ENCODE measurements around the gene ALKBH1.
"Not testable (repeated sequence)": the region's sequence is repeated elsewhere in the genome, so short reads cannot be mapped to it uniquely, and the experiment has no call there.

Gene ALKBH1, protein sequence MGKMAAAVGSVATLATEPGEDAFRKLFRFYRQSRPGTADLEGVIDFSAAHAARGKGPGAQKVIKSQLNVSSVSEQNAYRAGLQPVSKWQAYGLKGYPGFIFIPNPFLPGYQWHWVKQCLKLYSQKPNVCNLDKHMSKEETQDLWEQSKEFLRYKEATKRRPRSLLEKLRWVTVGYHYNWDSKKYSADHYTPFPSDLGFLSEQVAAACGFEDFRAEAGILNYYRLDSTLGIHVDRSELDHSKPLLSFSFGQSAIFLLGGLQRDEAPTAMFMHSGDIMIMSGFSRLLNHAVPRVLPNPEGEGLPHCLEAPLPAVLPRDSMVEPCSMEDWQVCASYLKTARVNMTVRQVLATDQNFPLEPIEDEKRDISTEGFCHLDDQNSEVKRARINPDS

DNA sequence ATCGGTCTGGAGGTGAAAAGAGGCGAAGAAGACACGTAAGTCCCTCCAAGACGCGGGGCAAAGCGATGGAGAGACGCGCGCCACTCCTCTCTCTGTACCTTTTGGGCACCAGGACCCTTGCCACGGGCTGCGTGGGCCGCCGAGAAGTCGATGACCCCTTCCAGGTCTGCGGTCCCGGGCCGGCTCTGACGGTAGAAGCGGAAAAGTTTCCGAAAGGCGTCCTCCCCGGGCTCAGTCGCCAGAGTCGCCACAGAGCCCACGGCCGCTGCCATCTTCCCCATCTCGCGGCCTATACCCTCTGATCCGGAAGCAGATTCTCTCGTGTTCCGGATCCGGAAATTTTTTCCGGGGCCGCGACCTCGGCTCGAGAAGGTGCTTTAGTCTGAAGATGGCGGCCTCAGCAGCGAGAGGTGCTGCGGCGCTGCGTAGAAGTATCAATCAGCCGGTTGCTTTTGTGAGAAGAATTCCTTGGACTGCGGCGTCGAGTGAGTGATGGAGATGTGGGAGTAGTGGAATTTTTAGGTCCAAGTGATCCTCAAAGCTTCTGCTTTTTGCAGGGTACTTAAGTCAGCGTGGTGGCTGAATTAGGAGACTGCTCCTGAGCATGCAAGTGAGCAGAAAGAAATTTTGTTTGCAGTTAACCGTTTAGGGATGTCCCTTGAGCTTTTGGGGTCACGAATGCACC is at the start of gene ALKBH1, which contains the start of gene SLIRP:
TSS of gene ALKBH1 (minus strand) at position 300 of the 685 bp plus-strand sequence. CDS start at position 281, 19 bp downstream.
TSS of gene SLIRP (plus strand) at position 380 of the 685 bp plus-strand sequence. CDS start at position 389, 9 bp downstream.
- peak; percentile 87 to 90 for DNase-seq

DNA sequence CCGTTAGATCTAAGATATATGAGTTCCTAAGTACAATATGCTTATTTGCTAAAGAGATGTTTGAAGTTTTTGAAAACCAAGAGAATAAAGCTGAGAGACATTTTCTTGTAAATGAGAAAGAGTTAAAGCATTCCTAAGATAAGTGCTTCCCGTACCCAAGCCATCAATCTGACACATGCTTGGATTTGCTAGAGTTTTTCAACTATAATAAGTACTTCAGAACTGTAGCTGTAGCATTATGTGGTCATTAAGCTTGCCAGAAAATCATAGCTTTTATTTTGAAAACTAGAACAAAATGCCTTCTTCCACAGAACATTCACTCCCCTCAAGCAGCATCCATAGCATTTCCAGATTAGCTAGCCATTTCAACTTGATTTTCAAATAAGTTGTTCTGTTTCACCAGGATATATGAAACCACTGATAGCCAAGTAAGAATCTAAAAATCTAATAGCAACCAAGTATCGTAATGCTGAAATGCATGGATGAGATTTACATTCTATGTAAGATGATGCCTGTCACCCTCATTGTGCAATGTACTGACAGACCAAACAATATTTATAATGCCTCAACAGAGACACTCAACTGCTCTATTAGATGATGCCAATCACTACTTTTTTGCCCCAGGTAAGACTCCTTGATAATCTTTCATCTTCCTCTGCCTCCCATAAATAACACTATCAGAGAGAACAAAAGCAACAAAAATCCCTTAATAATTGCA is 45.1 kb upstream of the ALKBH1 start:
- DNase-seq = no peak

DNA sequence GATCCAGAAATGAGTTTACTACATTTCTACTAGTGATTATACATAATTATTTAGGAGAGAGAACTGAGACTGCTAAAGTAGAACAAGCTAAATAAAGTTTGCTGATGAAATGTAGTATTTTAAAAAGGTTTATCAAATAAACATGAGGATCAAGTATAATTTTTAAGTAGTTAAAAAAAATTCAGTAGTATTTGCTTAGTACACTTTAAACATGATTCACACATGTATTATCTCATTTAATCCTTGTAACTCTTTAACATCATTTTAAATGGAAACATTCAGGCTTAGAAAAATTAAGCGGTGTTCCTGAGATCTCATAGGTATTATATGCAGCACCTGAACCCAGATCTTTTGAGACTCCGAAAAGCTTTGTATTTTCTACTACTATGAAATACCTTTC is 44.4 kb upstream of the ALKBH1 start:
- no peak for DNase-seq

DNA sequence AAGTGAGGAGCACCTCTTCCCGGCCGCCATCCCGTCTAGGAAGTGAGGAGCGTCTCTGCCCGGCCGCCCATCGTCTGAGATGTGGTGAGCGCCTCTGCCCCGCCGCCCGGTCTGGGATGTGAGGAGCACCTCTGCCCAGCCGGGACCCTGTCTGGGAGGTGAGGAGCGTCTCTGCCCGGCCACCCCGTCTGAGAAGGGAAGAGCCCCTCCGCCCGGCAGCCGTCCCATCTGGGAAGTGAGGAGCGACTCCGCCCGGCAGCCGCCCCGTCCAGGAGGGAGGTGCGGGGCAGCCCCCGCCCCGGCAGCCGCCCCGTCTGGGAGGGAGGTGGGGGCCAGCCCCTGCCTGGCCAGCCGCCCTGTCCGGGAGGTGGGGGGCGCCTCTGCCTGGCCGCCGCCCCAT is 39.6 kb upstream of the ALKBH1 start:
- DNase-seq = not testable (repeated sequence)

DNA sequence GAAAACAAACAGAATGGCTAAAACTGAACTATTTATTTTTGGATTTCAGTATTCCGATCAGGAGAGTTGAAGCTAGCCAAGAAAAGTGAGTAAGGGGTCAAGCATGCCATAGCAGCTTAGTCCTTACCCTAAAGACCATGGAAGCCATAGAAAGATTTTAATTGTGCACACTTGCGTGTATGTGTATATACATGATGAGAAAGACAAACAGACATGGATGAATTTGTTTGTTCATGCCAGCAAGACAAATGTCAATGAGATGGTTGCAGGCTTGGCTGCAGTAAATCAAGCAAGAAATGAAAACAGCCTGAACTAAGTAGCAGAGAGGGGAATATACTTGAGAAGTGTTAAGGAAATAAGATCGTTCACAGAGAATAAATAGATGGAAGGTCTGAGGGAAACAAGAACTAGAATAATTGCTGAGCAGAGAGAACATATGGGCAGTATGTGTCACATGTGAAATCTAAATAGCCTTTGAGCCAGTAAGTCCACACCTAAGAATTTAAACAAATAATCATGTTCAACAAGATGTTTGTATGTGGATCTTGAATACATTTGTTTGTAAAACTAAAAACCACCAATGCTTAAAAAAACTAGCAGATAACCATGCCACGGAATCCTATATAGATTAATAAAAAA is 38.4 kb upstream of the ALKBH1 start:
- no peak for DNase-seq

DNA sequence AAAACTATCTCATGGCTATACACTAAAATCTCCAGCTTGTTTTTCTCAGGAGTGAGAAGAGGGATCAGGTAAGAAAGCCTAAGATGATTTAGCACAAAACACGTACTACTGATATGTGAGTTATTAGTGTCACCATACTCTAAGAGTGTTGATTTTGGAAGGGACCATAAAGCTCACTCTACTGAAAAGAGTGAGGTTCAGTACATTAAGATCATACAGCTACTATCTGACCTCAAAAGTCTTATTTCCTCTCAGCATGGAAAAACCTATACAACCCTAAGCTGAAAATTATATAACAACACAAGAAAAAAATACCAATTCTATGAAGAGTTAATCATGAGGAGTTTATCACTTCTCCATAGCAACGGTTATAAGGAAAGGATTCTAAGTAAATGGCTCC is 33.6 kb upstream of the ALKBH1 start:
- no peak for DNase-seq

DNA sequence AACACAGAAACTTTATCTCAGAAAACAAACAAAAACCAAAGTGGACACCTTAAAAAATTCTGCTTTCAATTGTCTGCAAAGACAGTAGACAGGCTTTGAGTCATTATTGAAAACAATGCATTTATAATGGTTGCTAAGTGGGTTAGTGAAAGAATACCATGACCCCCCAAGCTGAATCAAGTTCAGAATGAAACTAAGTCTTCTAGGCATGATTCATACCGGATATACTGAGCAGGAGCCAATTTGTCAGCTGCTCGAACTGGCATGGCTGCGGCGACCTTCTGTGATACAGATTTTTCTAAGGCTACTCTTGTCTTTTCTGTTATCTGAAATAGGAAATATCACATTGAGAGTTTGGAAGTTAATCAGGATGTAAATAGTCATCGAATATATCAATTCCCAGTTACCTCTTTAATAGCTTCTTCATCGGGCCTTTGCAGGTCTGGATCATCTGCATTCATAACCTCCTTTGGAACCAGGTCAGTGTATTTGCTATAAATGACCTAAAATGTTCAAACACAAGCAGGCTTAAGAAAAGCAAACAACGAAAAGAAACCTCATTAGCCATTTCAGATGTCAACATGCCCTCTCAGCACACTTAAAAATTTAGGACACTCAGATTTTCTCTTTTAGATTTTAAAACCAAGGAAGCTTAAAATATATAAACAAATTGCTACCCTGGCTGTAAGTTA is 30.9 kb upstream of the ALKBH1 start:
- peak in 1 of 2 donors; percentile 6 for DNase-seq

DNA sequence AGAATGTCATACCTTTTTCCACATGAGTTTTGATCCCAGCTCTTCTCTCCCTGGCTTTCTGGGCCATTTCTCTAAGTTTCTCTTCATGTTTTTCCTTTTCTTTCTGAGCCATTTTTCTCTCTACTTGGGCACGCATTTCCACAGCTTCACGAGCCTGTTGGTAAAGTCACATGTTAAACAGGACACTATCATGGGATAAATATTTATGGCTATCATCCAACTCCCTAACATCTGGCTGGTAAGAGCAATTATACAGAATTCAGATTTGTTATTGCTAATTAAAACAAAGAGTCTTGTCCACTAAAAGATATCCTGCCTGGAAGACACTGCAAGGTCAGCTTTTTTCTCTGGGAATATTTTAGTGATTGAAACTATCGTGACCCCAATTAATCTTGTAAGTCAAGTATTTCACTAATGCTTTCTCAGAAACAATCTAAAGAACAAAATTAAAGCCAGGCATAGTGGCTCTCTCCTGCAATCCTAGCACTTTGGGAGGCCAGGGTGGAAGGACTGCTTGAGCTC is 23.2 kb upstream of the ALKBH1 start:
- no peak for DNase-seq

DNA sequence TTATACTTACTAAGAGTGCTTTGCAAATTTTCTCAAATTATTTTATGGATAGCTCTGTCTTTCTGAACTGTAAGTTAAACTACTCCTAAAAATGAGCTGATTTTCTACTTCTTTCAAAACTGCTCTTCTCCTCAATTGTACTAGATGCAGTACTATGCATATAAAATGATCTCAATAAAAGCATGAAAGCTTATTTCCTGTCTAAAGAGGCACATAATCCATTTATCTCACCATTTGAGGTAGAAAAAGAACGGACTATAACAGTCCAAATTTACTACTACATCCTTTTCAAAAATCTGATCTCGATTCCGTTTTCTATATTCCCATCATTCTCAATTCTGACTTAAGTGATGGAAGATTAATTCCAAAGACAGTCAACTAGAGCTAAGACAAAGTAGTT is 14.5 kb upstream of the ALKBH1 start:
- no peak for DNase-seq

DNA sequence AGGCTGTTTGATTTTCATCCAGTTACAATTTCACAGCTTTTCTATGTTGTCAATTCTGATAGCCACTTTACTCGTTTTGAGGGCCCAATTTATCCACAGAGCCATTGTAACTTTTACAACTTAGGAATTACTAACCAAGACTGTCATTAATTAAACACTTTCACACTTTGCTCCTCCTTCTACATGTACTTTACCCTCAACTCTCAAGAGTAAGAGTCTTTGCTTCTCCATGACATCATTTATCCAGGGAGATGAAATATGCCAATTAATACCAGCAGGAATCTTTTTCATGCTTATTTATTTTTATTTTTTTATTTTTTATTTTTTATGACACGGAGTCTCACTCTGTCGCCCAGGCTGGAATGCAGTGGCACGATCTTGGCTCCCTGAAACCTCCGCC is 13.6 kb upstream of the ALKBH1 start:
- no peak for DNase-seq

DNA sequence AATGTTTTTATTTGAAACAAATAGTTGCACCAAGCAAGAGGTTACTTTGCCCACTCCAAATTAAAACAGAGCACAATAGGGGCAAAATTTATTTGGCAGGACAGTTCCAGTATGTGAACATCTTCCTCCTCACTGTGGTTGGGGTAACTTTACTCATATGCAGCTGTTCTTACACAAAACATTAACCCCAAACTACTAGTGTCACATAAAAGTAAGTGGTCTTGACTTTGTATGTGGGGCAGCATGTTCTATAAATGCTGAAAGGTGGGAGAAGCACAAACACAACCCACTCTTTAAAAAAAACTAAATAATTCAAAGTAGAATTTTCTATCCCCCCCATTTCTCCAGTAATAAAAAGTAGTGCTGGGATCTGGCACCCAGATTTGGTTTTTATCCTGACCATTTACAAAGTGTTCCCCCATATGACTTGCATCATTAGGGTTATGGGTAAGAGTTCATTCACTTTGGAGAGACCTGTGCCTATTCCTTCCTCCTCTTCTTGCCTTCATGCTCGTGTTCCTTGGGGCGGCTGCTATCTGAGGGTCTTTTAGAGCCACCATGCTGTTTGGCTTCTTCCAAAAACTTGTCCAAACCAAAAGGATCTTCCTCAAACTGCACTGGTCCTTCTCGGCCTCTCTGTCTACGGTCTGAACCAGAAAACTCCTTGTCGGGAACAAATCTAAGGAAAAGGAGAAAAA is 9.9 kb upstream of the ALKBH1 start:
- no peak for DNase-seq

DNA sequence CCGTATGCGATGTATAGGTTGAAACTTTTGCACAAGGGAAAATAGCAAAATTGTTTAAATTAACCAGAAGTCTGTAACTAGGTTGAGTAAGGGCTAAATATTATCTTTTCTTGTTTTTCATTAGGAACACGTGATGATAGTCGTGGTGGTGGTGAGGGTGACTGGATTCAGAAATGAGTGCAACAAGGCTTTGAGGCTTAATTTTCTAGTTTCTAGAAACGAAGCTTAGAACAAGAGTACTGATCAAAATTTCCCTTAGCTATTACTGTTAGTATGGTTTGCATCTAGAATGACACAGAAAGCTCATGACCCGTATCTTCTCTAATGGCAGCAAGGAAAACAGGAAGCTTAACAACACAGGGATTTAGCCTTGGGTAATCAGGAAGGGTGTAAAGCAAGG is 7.1 kb upstream of the ALKBH1 start:
- no peak for DNase-seq

DNA sequence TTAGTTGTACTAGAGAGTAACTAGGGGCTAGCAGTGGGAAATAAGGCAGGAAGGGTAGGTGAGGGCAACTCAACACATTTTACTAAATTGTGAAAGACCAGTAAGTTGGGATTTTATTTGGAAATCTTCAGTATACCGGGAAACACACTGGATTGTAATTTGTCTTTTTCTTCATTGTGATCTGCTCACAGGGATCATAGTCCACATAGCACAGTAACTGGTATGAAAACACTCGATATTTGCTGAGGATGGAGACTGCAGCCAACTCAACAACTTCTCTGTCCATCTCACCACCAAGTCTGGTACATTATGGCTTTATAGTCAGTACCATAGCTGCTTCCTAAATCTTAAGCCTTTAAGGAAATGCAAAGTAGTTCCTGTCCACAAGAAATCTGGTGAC is 2.5 kb upstream of the ALKBH1 start:
- no peak for DNase-seq

DNA sequence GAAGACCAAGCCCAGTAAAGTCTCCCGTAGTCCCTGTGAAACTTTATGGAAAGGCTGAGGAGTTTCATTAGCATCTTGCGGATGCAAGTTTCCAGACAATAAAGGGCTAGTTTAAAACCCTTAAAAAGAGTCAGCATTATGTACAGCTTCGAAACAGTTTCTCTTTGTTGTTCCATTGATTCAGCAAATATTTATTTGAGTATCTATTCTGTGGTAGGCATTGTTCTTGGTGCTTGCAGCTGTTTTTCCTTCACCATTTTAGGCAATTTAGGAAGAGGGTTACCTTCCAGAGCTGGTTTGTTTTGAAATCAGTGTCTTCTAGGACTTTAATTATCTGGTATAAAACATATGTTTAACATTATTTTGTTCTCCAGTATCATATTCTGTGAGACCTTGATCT is 1.6 kb upstream of the ALKBH1 start:
- DNase-seq = no peak

DNA sequence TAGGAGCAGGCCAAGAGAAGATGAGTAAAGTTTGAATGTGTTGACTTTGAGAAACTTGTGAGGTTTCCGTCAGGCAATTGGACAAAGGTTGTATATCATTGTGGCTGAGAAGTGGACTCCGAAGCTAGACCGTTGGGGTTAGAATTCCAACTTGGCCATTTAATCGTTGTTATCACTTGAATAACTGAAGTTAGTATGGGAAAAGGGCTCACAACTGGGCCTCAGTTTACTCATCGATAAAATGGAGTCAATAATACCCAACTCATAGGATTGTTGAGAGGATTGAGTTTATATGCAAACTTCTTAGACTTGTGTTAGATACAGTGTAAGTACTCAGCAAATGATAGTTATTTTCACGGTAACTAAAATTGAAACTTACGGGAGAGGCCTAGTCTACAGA is 926 bp upstream of the ALKBH1 start:
- DNase-seq = no peak

DNA sequence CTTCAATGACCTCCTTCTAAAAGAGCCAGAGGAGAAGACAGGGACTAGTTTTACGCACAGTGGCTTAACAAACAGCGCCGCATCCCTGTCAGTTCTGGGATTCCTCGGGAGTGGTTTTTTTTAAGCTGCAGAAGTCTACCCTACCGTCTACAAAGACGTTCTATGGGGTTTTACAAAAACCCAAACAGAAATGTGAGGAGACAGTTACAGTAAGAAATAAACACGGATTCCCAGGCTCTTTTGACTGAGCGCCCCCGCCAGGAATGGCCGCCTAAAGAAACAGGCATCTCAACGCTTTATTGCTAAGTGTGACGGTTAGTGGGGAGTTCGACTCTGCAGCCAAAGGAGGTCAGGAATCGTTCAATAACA is 484 bp downstream of the ALKBH1 start:
- peak in 1 of 2 donors; percentile 11 for DNase-seq

DNA sequence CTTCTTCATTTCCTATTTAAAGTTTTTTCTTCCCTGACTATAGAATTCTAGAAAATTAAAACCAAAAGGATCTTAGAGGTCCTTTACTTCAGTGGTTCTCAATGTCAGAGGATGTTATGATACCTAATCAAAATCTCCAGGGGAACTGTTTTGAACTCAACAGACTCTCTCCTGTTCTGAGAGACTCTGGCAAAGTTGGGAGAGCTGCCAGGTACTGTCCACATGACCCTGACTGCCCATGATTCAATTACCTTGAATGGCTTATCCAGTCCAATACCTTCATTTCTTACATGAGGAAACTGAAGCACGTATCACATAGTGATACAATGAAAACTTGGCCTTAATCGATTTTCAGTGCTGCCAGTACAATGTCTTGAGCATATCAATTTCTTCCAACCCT is 16.6 kb downstream of the ALKBH1 start:
- no peak for DNase-seq

DNA sequence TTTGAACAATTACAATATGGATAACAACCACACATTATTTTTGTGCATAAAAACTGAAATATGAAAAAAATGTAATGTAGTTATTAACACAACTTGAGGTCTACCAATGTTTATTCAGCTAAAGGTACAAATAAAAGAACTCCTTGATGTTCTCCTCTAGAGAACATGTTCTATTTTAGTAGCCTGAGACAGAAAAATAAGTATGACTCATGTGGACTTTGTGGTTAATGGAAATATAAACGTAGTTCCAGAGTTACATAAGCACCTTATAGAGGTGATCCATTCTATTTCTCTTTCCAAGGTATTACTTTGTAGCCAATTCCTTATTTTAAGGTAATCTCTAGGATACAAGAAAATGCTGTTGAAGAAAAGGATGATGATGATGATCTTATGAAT is 25.7 kb downstream of the ALKBH1 start:
- no peak for DNase-seq

DNA sequence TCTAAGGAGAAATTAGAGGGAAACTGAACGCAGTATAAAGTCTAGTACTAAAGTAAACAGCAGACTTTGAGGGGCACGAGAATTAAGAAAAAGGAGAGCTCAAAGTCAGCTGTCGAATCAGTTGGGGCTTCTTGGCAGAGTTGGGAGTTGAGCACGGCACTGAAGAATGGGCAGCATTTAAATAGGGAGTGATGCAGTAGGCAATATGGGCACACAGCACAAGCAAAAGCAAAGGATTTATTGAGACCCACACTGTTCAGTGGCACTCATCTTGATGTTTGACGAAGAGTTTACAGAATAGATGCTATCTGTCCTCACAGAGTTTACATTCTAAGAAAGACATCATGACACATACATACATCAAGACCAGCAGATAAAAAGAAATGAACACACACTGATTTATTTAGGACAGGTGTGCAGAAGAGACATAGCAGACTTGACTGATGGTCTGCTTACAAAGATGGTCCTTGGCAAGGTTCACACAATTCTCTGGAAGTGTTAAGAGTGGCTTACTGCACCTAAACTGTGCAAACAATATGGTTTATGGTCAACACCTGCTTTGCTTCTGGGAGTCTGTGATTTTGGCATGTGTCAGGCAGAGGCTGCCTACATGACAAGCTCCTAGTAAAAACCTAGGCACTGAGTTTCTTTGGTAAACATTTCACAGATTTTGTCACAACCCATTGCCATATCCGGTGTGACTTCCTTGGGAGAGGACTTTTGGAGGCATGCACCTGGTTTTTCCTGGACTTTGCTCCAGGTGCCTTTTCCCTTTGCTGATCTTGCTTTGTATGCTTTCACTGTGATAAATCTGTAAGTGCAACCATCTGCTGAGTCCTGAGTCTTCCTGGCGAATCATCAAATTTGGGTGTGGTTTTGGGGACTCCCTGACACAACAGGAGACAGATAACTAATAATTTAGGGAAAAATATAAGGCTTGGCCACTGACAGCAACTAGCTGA is 26.3 kb downstream of the ALKBH1 start:
- no peak for DNase-seq

DNA sequence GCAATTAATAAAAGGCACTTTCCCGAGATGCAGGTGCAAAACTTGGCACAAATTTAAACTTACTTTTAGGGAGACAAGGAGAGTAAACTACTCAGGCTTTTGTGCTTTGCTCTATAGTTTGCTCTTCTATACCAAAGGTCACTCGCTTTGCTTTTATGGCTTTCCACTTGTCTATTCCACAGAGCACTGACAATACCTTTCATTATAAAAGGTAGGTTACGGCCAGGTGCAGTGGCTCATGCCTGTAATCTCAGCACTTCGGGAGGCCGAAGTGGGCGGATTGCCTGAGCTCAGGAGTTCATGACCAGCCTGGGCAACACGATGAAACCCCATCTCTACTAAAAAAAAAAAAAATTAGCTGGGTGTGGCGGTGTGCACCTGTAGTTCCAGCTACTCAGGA is 32.9 kb downstream of the ALKBH1 start:
- no peak for DNase-seq

DNA sequence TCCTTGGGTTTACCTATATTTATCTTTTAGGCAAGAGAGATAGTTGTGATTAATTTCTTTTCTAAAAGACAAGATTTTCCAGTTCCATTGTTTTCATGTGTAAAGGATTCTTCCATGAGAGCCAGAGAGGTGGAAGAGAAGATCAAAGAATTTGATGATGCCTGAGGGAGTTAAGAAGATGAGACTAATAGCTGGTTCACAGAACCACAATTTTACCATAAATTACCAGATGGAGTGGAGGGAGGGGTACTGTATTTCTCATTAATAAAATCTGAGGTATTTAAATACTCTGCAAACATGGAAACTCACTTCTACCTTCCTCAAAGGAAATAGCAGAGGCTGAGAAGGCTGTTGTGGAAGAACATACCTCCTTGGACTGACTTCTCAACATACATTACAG is 34.6 kb downstream of the ALKBH1 start:
- DNase-seq = no peak
